Measurements from ENCODE around the gene GLMP.

DNA sequence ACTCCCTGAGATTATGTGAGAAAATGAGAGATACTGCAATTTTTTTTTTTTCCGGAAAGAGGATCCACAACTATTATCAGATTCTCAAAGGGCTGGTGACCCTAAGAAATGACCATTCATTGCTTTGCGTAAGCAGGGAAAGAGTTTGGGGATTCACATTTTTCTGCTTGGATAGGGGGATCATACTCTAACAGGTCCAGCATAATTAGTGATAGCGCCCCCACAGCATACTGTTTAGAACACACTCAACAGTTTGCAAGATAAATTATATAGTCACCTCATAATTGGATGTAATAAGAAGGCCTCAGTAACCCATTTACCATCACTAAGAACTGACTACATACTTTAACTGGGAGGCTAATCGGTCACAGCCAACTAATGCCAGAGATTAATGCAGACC is 40.8 kb upstream of the GLMP start:
- no peak for TF ChIP-seq POLR2A (IDR thresholded peaks at IDR 0.05; ENCODE audit: low read length)
- TF ChIP-seq GATA1 (IDR thresholded peaks at IDR 0.05; ENCODE audit: low read depth, low read length), result no peak
